Lower leg skin (tissue), 3 donors: ENCODE data around the gene RARA.

Source experiments
- CTCF ChIP-seq, 3 donors: fragments of 450-650 bp; IDR thresholded peaks; one replicate each; pipeline ENCODE4 v1.5.1; 2016; ENCODE audit warnings: antibody characterized with exemption in 3 of 3, mild to moderate bottlenecking in 3 of 3, moderate library complexity in 2 of 3
- POLR2A ChIP-seq, 2 donors: fragments of 450-650 bp; IDR thresholded peaks; one replicate each; pipeline ENCODE4 v1.6.1; 2016 to 2017; ENCODE audit warnings: antibody characterized with exemption in 2 of 2, mild to moderate bottlenecking in 1 of 2, moderate library complexity in 1 of 2

GRCh38 chr17:40312131-40312731 is 3.3 kb downstream of the RARA start:
- TF ChIP-seq CTCF (IDR thresholded peaks at IDR 0.05), result no peak
- no peak for TF ChIP-seq POLR2A (IDR thresholded peaks at IDR 0.05)
